Mononuclear cell (primary cell): ENCODE measurements around the gene SORCS2. TPM values are rescaled to one million over a fixed set of nuclear protein-coding genes. Genes with fewer than 3 reads are reported as not detected.
A peak's percentile ranks its signal among the peaks of the same experiment; 100 is the strongest.

Source experiments
- H3K27me3 ChIP-seq: 2 replicates; pipeline ENCODE4 v1.6.0; 2011; ENCODE audit warnings: low read length, control low read depth; ENCODE audit not compliant: insufficient read depth
- H3K4me1 ChIP-seq: 2 replicates; pipeline ENCODE4 v1.5.1; 2011; ENCODE audit warnings: mild to moderate bottlenecking, low read length, control low read depth; ENCODE audit not compliant: insufficient read depth
- H3K4me3 ChIP-seq: 2 replicates; pipeline ENCODE4 v1.5.1; 2011; ENCODE audit warnings: mild to moderate bottlenecking, low read length, moderate library complexity
- H3K9me3 ChIP-seq: 2 replicates; pipeline ENCODE4 v1.5.1; 2011; ENCODE audit warnings: low read depth, mild to moderate bottlenecking, control low read depth, low read length
- total RNA-seq: library from RNA; depleted of rRNA; stranded (reverse); fragments of >200 nt; gene quantifications from one replicate; pipeline ENCODE4 v1.2.3, GENCODE V29; 2012

Gene SORCS2
- total RNA-seq, 1 donor: 0.10 TPM

GRCh38 chr4:7755561-7755960 is 563.2 kb downstream of the SORCS2 start:
- Histone ChIP-seq H3K9me3 (no peaks in the 10 kb centered on the region), H3K4me1 (peaks cover 14% of the 10 kb centered on the region), H3K27me3 (no peaks in the 10 kb centered on the region), H3K4me3 (no peak overlapping the region)

GRCh38 chr4:7756071-7756470 is 563.7 kb downstream of the SORCS2 start:
- Histone ChIP-seq H3K9me3 (no peaks in the 10 kb centered on the region), H3K4me1 (peaks cover 14% of the 10 kb centered on the region), H3K4me3 (no peak overlapping the region), H3K27me3 (no peaks in the 10 kb centered on the region)

GRCh38 chr4:7756561-7757355 is 564.4 kb downstream of the SORCS2 start:
- H3K4me1 ChIP-seq: peaks cover 14% of the 10 kb centered on the region
- no peak overlapping the region for H3K4me3 ChIP-seq
- no peaks in the 10 kb centered on the region for H3K27me3 ChIP-seq
- no peaks in the 10 kb centered on the region for H3K9me3 ChIP-seq

- Histone ChIP-seq H3K4me3 (no peak overlapping the region), H3K27me3 (no peaks in the 10 kb centered on the region), H3K9me3 (no peaks in the 10 kb centered on the region), H3K4me1 (peaks cover 14% of the 10 kb centered on the region)
Observed at GRCh38 chr4:7757501-7758471, 565.4 kb downstream of the SORCS2 start.

GRCh38 chr4:7758476-7758875 is 566.1 kb downstream of the SORCS2 start:
- no peak overlapping the region for H3K4me3 ChIP-seq
- H3K4me1 ChIP-seq: peaks cover 14% of the 10 kb centered on the region
- H3K9me3 ChIP-seq: no peaks in the 10 kb centered on the region
- no peaks in the 10 kb centered on the region for H3K27me3 ChIP-seq

GRCh38 chr4:7759216-7759615 is 566.9 kb downstream of the SORCS2 start:
- peaks cover 14% of the 10 kb centered on the region for H3K4me1 ChIP-seq
- H3K9me3 ChIP-seq: no peaks in the 10 kb centered on the region
- H3K4me3 ChIP-seq: peak overlapping the region; percentile 12
- no peaks in the 10 kb centered on the region for H3K27me3 ChIP-seq

GRCh38 chr4:7759635-7760034 is 567.3 kb downstream of the SORCS2 start:
- Histone ChIP-seq H3K9me3 (no peaks in the 10 kb centered on the region), H3K4me3 (peak overlapping the region; percentile 12), H3K27me3 (no peaks in the 10 kb centered on the region), H3K4me1 (peaks cover 14% of the 10 kb centered on the region)

- H3K4me1 ChIP-seq: peaks cover 14% of the 10 kb centered on the region
- no peaks in the 10 kb centered on the region for H3K9me3 ChIP-seq
- H3K27me3 ChIP-seq: no peaks in the 10 kb centered on the region
- no peak overlapping the region for H3K4me3 ChIP-seq
Observed at GRCh38 chr4:7760228-7760627, 567.9 kb downstream of the SORCS2 start.

- Histone ChIP-seq H3K4me3 (no peak overlapping the region), H3K27me3 (no peaks in the 10 kb centered on the region), H3K9me3 (no peaks in the 10 kb centered on the region), H3K4me1 (peaks cover 14% of the 10 kb centered on the region)
Observed at GRCh38 chr4:7760706-7761105, 568.4 kb downstream of the SORCS2 start.

- H3K4me3 ChIP-seq: no peak overlapping the region
- H3K4me1 ChIP-seq: peaks cover 14% of the 10 kb centered on the region
- H3K9me3 ChIP-seq: no peaks in the 10 kb centered on the region
- no peaks in the 10 kb centered on the region for H3K27me3 ChIP-seq
Observed at GRCh38 chr4:7761312-7761711, 569.0 kb downstream of the SORCS2 start.

GRCh38 chr4:7761720-7762119 is 569.4 kb downstream of the SORCS2 start:
- Histone ChIP-seq H3K4me1 (peaks cover 14% of the 10 kb centered on the region), H3K4me3 (no peak overlapping the region), H3K9me3 (no peaks in the 10 kb centered on the region), H3K27me3 (no peaks in the 10 kb centered on the region)

GRCh38 chr4:7762376-7763030 is 570.2 kb downstream of the SORCS2 start:
- H3K9me3 ChIP-seq: no peaks in the 10 kb centered on the region
- no peaks in the 10 kb centered on the region for H3K27me3 ChIP-seq
- no peak overlapping the region for H3K4me3 ChIP-seq
- peaks cover 14% of the 10 kb centered on the region for H3K4me1 ChIP-seq

GRCh38 chr4:7763106-7763505 is 570.8 kb downstream of the SORCS2 start:
- peaks cover 14% of the 10 kb centered on the region for H3K4me1 ChIP-seq

GRCh38 chr4:7763788-7764187 is 571.5 kb downstream of the SORCS2 start:
- no peaks in the 10 kb centered on the region for H3K9me3 ChIP-seq
- H3K4me3 ChIP-seq: no peak overlapping the region

More at GRCh38 chr4:7763106-7763505, 570.8 kb downstream of the SORCS2 start:
- H3K4me3 ChIP-seq: no peak overlapping the region
- H3K9me3 ChIP-seq: no peaks in the 10 kb centered on the region
- no peaks in the 10 kb centered on the region for H3K27me3 ChIP-seq

GRCh38 chr4:7764466-7764865 is 572.1 kb downstream of the SORCS2 start:
- Histone ChIP-seq H3K27me3 (no peaks in the 10 kb centered on the region), H3K4me1 (peaks cover 10% of the 10 kb centered on the region), H3K9me3 (no peaks in the 10 kb centered on the region), H3K4me3 (no peak overlapping the region)

More at GRCh38 chr4:7763788-7764187, 571.5 kb downstream of the SORCS2 start:
- Histone ChIP-seq H3K4me1 (peaks cover 10% of the 10 kb centered on the region), H3K27me3 (no peaks in the 10 kb centered on the region)
